ENCODE measurements around the gene ARID5B. TPM values are rescaled to one million over a fixed set of nuclear protein-coding genes. Genes with fewer than 3 reads are reported as not detected.

The ARID5B gene
- total and polyA plus RNA-seq, 2 of the 4 experiments (the other 2 are of a cell fraction) = 41.0 to 125 TPM

DNA sequence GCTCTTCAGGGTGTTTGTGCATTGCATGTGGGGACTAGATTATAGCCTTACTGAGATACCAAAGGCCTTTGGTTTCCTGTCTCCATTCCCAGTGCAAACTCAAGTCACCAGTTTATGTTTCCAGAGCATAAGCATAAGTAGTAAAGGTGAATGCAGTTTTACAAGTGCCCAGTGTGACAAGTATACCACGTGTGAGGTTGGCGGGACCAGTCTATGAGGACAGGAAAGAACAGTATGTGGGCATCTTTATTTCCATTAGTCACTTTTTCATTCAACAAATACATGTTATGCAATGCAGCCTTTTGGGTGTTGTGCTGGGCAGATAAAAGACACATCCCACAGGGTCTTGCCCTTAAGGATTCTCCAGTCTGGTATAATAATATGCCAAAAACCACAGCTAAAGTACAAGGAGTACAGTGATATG lies 146.5 kb downstream of the ARID5B start:
- no peak overlapping the region for H3K56ac ChIP-seq (ENCODE audit: extremely low read depth, insufficient read depth, low read length)
- H3K4me2 ChIP-seq (ENCODE audit: low read depth, low read length) = peak overlapping the region; percentile 33; the same call in 1 of the 2 replicates
- no peak overlapping the region for H3K4me3 ChIP-seq (ENCODE audit: insufficient read depth, low read depth, low read length)
- TF ChIP-seq CTCF (conservative IDR thresholded peaks at IDR 0.05; ENCODE audit: low read depth, low read length) = no peak
- TF ChIP-seq, protein P1, sequence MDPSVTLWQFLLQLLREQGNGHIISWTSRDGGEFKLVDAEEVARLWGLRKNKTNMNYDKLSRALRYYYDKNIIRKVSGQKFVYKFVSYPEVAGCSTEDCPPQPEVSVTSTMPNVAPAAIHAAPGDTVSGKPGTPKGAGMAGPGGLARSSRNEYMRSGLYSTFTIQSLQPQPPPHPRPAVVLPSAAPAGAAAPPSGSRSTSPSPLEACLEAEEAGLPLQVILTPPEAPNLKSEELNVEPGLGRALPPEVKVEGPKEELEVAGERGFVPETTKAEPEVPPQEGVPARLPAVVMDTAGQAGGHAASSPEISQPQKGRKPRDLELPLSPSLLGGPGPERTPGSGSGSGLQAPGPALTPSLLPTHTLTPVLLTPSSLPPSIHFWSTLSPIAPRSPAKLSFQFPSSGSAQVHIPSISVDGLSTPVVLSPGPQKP (IDR thresholded peaks at IDR 0.05; ENCODE audit: borderline replicate concordance, low read depth, low read length) = no peak
- peak; percentile 77 for TF ChIP-seq CEBPB (IDR thresholded peaks at IDR 0.05; ENCODE audit: low read depth, low read length)
- TF ChIP-seq RCOR1 (IDR thresholded peaks at IDR 0.05; ENCODE audit: insufficient replicate concordance, low read length) = no peak
- TF ChIP-seq BHLHE40 (IDR thresholded peaks at IDR 0.05; ENCODE audit: low read depth, low read length) = no peak
- H4K8ac ChIP-seq (ENCODE audit: low read depth in 2 of 2, low read length in 2 of 2) = peak overlapping the region in 1 of 2 experiments; percentile 72; a peak in 2 of 4 replicates
- dilution Hi-C loops (cut with HindIII; ENCODE audit: low sequenced_read_pairs, unreplicated experiment) (no loop called here), intact Hi-C loops (cut with micrococcal nuclease) (loop anchor here (2.0 to 10.0 kb wide), 5 partner anchors 55 to 1083 kb away; partner anchors contain the start of genes ADO and ARID5B), in situ Hi-C loops (cut with MboI; ENCODE audit: low sequenced_read_pairs) (loop anchor here (25.0 kb wide), 3 partner anchors 539 to 1236 kb away; partner anchors contain the start of genes ADO and EGR2)
- no peaks in the 10 kb centered on the region for H3K9me3 ChIP-seq (ENCODE audit: control insufficient read depth, insufficient read depth, low read length)
- H3K27me3 ChIP-seq (ENCODE audit: control insufficient read depth, insufficient read depth, low read length) = no peaks in the 10 kb centered on the region
- H2AK5ac ChIP-seq (ENCODE audit: low read depth, low read length) = peak overlapping the region; percentile 28
- H2BK120ac ChIP-seq (ENCODE audit: low read depth, low read length) = peak overlapping the region; percentile 80
- no peak overlapping the region for H4K5ac ChIP-seq (ENCODE audit: low read depth, low read length)
- peaks cover 20% of the 10 kb centered on the region for H3K36me3 ChIP-seq (ENCODE audit: control insufficient read depth, insufficient read depth, low read length)
- peaks cover 20% of the 10 kb centered on the region for H4K20me1 ChIP-seq (ENCODE audit: insufficient read depth, low read length)
- ATAC-seq (ENCODE audit: low read depth) = no peak
- POLR2A ChIA-PET (ENCODE audit: unreplicated experiment) = interaction anchor here (1.5 kb wide), 1 partner anchor 46 kb away, joined by 6 read pairs; no protein-coding TSS in a partner anchor
- H3K79me1 ChIP-seq (ENCODE audit: low read depth in 1 of 2, low read length in 2 of 2) = peaks cover 7 to 53% of the 10 kb centered on the region in 2 experiments; a peak in 3 of 4 replicates
- no peak for DNase-seq
- H3K14ac ChIP-seq (replicated peaks; ENCODE audit: low read depth, low read length) = peak overlapping the region; percentile 85
- H2AK9ac ChIP-seq (replicated peaks; ENCODE audit: low read depth, low read length, poor library complexity) = no peak overlapping the region
- peak overlapping the region; percentile 92 for H3K4ac ChIP-seq (ENCODE audit: low read depth, low read length)
- peak overlapping the region; percentile 77 for H4K91ac ChIP-seq (ENCODE audit: insufficient read depth, low read depth, low read length)
- peak overlapping the region; percentile 3 for H3K18ac ChIP-seq (ENCODE audit: low read depth, low read length)
- peak overlapping the region; percentile 25 for H3K23ac ChIP-seq (ENCODE audit: low read depth, low read length)
- peak overlapping the region; percentile 65 for H2BK5ac ChIP-seq (ENCODE audit: low read depth, low read length, poor library complexity, severe bottlenecking)
- H3K27ac ChIP-seq (ENCODE audit: insufficient read depth, low read length) = peak overlapping the region; percentile 43
- peaks cover 19% of the 10 kb centered on the region for H3K4me1 ChIP-seq (ENCODE audit: control insufficient read depth, insufficient read depth, low read length)
- CTCF ChIA-PET = interaction anchor here (1.2 kb wide), 1 partner anchor 9 kb away, joined by 6 read pairs; no protein-coding TSS in a partner anchor
- no CpG with 5 or more reads among the region's 2 CpGs for WGBS, 2 experiments (ENCODE audit: extremely low coverage in 2 of 2, insufficient read length in 1 of 2)
- H2AFZ ChIP-seq (replicated peaks; ENCODE audit: low read length, poor library complexity) = no peak overlapping the region
- H2BK15ac ChIP-seq (ENCODE audit: low read depth, low read length) = peak overlapping the region; percentile 83
- H2BK20ac ChIP-seq (ENCODE audit: low read depth, low read length) = peak overlapping the region; percentile 85
- H3K9me1 ChIP-seq (ENCODE audit: insufficient read depth, low read length) = peaks cover 22% of the 10 kb centered on the region
- no TSS peak for BruUV-seq (replicated peaks)
- peak overlapping the region; percentile 45; the same call in 1 of the 2 replicates for H3K9ac ChIP-seq (ENCODE audit: low read depth, low read length)
